Neural progenitor cell (in vitro differentiated cells): Measurements from ENCODE around the gene PIGN. TPM values are rescaled to one million over a fixed set of nuclear protein-coding genes. Genes with fewer than 3 reads are reported as not detected.
A peak's percentile ranks its signal among the peaks of the same experiment; 100 is the strongest.

Experiments
- DNase-seq: peaks from one replicate; pipeline ENCODE4 v3.0.0-alpha.2; 2016; ENCODE audit warnings: low spot score
- H2AFZ ChIP-seq: fragments of 200-600 bp; sonication (generic); replicated peaks from 2 replicates; pipeline ENCODE4 v1.6.1; 2016; ENCODE audit warnings: antibody characterized with exemption
- H3F3A ChIP-seq: fragments of 200-600 bp; sonication (generic); 2 replicates; pipeline ENCODE4 v1.6.1; 2016; ENCODE audit warnings: antibody characterized with exemption, low read depth
- H3K27ac ChIP-seq: fragments of 200-600 bp; sonication (generic); 2 replicates; pipeline ENCODE4 v1.5.1; 2016; ENCODE audit warnings: mild to moderate bottlenecking
- H3K27me3 ChIP-seq: fragments of 200-600 bp; sonication (generic); 2 replicates; pipeline ENCODE4 v1.6.1; 2016; ENCODE audit warnings: mild to moderate bottlenecking, moderate library complexity
- H3K36me3 ChIP-seq: fragments of 200-600 bp; sonication (generic); 2 replicates; pipeline ENCODE4 v1.5.1; 2016
- H3K4me1 ChIP-seq: fragments of 200-600 bp; sonication (generic); 2 replicates; pipeline ENCODE4 v1.6.1; 2016; ENCODE audit warnings: mixed run types
- H3K4me2 ChIP-seq: fragments of 200-600 bp; sonication (generic); 2 replicates; pipeline ENCODE4 v1.6.1; 2016
- H3K4me3 ChIP-seq: fragments of 200-600 bp; sonication (generic); 2 replicates; pipeline ENCODE4 v1.5.1; 2016
- H3K79me2 ChIP-seq: fragments of 200-600 bp; sonication (generic); 2 replicates; pipeline ENCODE4 v1.6.1; 2016; ENCODE audit warnings: low read depth
- H3K9ac ChIP-seq: fragments of 200-600 bp; sonication (generic); 2 replicates; pipeline ENCODE4 v1.6.1; 2016
- H3K9me3 ChIP-seq: fragments of 200-600 bp; sonication (generic); 2 replicates; pipeline ENCODE4 v1.5.1; 2016; ENCODE audit warnings: low read depth
- H4K20me1 ChIP-seq: fragments of 200-600 bp; sonication (generic); 2 replicates; pipeline ENCODE4 v1.6.1; 2016; ENCODE audit warnings: low read depth
- H3K27ac Mint-ChIP-seq: 3 replicates; pipeline ENCODE4 v1.8.0; 2021; ENCODE audit warnings: mixed read lengths
- H3K27me3 Mint-ChIP-seq: 2 replicates; pipeline ENCODE4 v1.8.0; 2022; ENCODE audit warnings: low read depth, mild to moderate bottlenecking, inconsistent platforms, moderate library complexity, mixed read lengths; ENCODE audit not compliant: insufficient read depth
- H3K36me3 Mint-ChIP-seq: 3 replicates; pipeline ENCODE4 v1.8.0; 2021; ENCODE audit warnings: mixed read lengths
- H3K4me1 Mint-ChIP-seq: 3 replicates; pipeline ENCODE4 v1.8.0; 2021; ENCODE audit warnings: mixed read lengths
- H3K4me3 Mint-ChIP-seq: 3 replicates; pipeline ENCODE4 v1.8.0; 2021; ENCODE audit warnings: mild to moderate bottlenecking, moderate library complexity, mixed read lengths
- H3K9me3 Mint-ChIP-seq: 3 replicates; pipeline ENCODE4 v1.8.0; 2020; ENCODE audit warnings: mixed read lengths
- EZH2 ChIP-seq: fragments of 200-600 bp; sonication (generic); IDR thresholded peaks from 2 replicates; pipeline ENCODE4 v1.6.1; 2017; ENCODE audit warnings: antibody characterized with exemption, mild to moderate bottlenecking, moderate library complexity
- EZH2phosphoT487 ChIP-seq: fragments of 200-600 bp; sonication (generic); IDR thresholded peaks from 2 replicates; pipeline ENCODE4 v1.6.1; 2017; ENCODE audit warnings: antibody characterized with exemption
- total RNA-seq: library from RNA; depleted of rRNA; stranded (reverse); fragments of >200 nt; gene quantifications from 2 replicates; pipeline ENCODE4 v1.2.3, GENCODE V29; 2015; ENCODE audit warnings: low replicate concordance
- TF ChIP-seq, protein P1 (sequence below): fragments of 200-600 bp; sonication (generic); IDR thresholded peaks from 2 replicates; pipeline ENCODE4 v1.5.1; 2017; ENCODE audit warnings: antibody characterized with exemption, mild to moderate bottlenecking

PIGN gene, protein sequence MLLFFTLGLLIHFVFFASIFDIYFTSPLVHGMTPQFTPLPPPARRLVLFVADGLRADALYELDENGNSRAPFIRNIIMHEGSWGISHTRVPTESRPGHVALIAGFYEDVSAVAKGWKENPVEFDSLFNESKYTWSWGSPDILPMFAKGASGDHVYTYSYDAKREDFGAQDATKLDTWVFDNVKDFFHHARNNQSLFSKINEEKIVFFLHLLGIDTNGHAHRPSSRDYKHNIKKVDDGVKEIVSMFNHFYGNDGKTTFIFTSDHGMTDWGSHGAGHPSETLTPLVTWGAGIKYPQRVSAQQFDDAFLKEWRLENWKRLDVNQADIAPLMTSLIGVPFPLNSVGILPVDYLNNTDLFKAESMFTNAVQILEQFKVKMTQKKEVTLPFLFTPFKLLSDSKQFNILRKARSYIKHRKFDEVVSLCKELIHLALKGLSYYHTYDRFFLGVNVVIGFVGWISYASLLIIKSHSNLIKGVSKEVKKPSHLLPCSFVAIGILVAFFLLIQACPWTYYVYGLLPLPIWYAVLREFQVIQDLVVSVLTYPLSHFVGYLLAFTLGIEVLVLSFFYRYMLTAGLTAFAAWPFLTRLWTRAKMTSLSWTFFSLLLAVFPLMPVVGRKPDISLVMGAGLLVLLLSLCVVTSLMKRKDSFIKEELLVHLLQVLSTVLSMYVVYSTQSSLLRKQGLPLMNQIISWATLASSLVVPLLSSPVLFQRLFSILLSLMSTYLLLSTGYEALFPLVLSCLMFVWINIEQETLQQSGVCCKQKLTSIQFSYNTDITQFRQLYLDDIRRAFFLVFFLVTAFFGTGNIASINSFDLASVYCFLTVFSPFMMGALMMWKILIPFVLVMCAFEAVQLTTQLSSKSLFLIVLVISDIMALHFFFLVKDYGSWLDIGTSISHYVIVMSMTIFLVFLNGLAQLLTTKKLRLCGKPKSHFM
- total RNA-seq = 37.5 and 48.9 TPM in 2 replicates

DNA sequence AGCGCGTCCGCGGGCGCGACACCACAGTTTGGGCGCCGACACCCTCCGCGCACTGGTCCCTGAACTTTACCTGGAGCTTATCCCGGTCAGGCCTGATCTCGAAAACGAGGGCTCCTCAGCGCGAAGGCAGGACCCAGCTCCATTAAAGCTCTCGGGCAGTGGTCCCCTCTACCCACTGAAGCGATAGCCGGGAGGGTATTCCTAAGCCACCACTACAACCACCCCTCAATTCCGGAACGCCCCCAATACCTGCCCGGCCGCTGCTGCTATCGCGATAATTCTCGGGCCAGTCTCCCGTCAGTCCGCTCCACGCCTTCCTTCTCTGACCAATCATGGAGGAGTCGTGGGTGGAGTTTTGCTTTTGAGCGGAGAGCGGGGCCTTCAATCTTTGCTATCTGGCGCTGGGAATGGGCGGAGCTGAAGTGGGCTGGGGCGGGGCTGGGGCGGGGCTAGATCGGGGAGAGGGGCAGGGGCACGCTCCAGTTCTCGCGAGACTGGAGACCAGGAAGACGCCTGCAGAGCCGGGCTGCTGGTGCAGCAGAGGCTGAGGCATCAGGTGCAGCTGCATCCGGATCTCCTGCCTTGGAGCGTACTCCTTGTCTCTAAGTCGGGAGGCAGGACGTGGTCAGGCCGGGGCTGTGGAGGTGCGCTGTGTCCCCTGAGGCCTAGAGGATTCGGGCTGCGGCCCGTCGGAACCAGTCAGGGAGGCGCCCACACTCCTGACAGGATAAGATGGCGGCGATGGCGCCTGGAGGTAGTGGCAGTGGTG is at the start of gene PIGN, which contains the start of gene RELCH:
PIGN (minus strand) TSS at position 283 of the 769 bp plus-strand sequence. CDS start 25,703 bp downstream, outside the sequence.
RELCH (plus strand) TSS at position 482 of the 769 bp plus-strand sequence; CDS start at position 733, 251 bp downstream.
- H4K20me1 ChIP-seq = peaks cover 31% of the 10 kb centered on the region
- DNase-seq = peak; percentile 99
- Mint-ChIP-seq H3K4me3 (peak within 1 kb of the TSS; percentile 100), H3K9me3 (peaks cover 6% of the 10 kb centered on the region), H3K27me3 (no peaks in the 10 kb centered on the region), H3K36me3 (peaks cover 13% of the 10 kb centered on the region), H3K4me1 (peaks cover 35% of the 10 kb centered on the region), H3K27ac (peak within 1 kb of the TSS; percentile 98)
- H3K4me2 ChIP-seq = peak within 1 kb of the TSS; percentile 98
- H3K27me3 ChIP-seq = no peaks in the 10 kb centered on the region
- H3K4me1 ChIP-seq = peaks cover 20% of the 10 kb centered on the region
- H3K79me2 ChIP-seq = peaks cover 76% of the 10 kb centered on the region
- H3K9me3 ChIP-seq = no peaks in the 10 kb centered on the region
- peaks cover 24% of the 10 kb centered on the region for H3F3A ChIP-seq
- H3K27ac ChIP-seq = peak within 1 kb of the TSS; percentile 92
- peak within 1 kb of the TSS; percentile 93 for H3K4me3 ChIP-seq
- no peaks in the 10 kb centered on the region for H3K36me3 ChIP-seq
- H2AFZ ChIP-seq = peak within 1 kb of the TSS; percentile 86
- peak within 1 kb of the TSS; percentile 91 for H3K9ac ChIP-seq
- TF ChIP-seq EZH2phosphoT487 (no peak), EZH2 (no peak)
- TF ChIP-seq, protein P1, sequence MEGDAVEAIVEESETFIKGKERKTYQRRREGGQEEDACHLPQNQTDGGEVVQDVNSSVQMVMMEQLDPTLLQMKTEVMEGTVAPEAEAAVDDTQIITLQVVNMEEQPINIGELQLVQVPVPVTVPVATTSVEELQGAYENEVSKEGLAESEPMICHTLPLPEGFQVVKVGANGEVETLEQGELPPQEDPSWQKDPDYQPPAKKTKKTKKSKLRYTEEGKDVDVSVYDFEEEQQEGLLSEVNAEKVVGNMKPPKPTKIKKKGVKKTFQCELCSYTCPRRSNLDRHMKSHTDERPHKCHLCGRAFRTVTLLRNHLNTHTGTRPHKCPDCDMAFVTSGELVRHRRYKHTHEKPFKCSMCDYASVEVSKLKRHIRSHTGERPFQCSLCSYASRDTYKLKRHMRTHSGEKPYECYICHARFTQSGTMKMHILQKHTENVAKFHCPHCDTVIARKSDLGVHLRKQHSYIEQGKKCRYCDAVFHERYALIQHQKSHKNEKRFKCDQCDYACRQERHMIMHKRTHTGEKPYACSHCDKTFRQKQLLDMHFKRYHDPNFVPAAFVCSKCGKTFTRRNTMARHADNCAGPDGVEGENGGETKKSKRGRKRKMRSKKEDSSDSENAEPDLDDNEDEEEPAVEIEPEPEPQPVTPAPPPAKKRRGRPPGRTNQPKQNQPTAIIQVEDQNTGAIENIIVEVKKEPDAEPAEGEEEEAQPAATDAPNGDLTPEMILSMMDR = no peak

DNA sequence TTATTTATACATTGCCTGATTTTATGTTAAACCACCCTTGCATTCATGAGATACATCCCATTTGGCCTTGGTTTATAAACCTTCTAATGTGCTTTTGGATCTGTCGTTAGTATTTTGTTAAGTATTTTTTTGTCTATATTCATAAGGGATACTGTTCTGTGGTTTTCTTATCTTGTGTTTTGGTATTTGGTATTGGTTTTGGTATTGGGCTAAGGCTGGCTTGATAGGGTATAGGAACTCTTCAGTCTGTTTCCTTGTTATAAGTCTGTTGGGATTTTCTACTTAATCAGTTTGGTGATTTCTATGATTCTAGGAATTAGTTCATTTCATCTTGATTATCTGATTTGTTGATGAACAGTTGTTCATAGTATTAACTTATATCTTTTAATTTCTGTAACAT is 49.4 kb upstream of the PIGN start:
- Histone ChIP-seq H4K20me1 (no peaks in the 10 kb centered on the region), H3K4me3 (no peak overlapping the region), H2AFZ (no peak overlapping the region), H3K4me1 (no peaks in the 10 kb centered on the region), H3K4me2 (no peak overlapping the region), H3K27ac (no peak overlapping the region), H3K27me3 (no peaks in the 10 kb centered on the region), H3K79me2 (no peaks in the 10 kb centered on the region), H3K36me3 (peaks cover 3% of the 10 kb centered on the region), H3K9ac (no peak overlapping the region), H3K9me3 (no peaks in the 10 kb centered on the region), H3F3A (no peaks in the 10 kb centered on the region)
- Mint-ChIP-seq H3K9me3 (peaks cover 3% of the 10 kb centered on the region), H3K27ac (no peak overlapping the region), H3K36me3 (peaks cover 25% of the 10 kb centered on the region), H3K4me3 (no peak overlapping the region), H3K4me1 (no peaks in the 10 kb centered on the region), H3K27me3 (no peaks in the 10 kb centered on the region)
- no peak for DNase-seq
- TF ChIP-seq, protein P1 = no peak
- no peak for TF ChIP-seq EZH2phosphoT487
- no peak for TF ChIP-seq EZH2

DNA sequence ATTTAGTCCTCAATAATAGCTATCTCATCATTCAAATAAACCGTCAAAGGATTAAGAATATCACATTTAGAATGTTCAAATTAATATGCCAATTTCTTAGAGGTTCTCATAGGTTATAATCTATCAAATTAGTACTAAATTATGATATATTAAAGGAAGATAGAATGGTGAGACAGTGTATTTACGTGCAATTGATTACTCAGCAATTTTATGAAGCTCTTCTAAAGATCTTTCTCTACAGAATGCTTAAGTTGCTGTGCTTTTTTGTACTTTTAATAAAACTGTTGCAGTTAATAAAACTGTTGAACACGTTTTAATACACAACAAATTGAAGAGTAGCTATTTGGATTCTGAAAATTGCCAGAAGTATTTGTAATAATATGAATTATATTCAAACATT is 39.2 kb upstream of the PIGN start:
- Mint-ChIP-seq H3K36me3 (peaks cover 30% of the 10 kb centered on the region), H3K4me3 (no peak overlapping the region), H3K27me3 (no peaks in the 10 kb centered on the region), H3K4me1 (no peaks in the 10 kb centered on the region), H3K27ac (no peak overlapping the region), H3K9me3 (peaks cover 8% of the 10 kb centered on the region)
- no peak for DNase-seq
- no peak overlapping the region for H3K4me2 ChIP-seq
- H3K4me1 ChIP-seq = peaks cover 20% of the 10 kb centered on the region
- H3K36me3 ChIP-seq = peaks cover 63% of the 10 kb centered on the region
- no peaks in the 10 kb centered on the region for H3K27me3 ChIP-seq
- H3K4me3 ChIP-seq = no peak overlapping the region
- H4K20me1 ChIP-seq = no peaks in the 10 kb centered on the region
- H3K9ac ChIP-seq = no peak overlapping the region
- H3K9me3 ChIP-seq = peaks cover 6% of the 10 kb centered on the region
- peaks cover 13% of the 10 kb centered on the region for H3F3A ChIP-seq
- TF ChIP-seq, protein P1 = no peak
- TF ChIP-seq EZH2 (no peak), EZH2phosphoT487 (no peak)
- no peaks in the 10 kb centered on the region for H3K79me2 ChIP-seq
- no peak overlapping the region for H2AFZ ChIP-seq
- H3K27ac ChIP-seq = no peak overlapping the region
